ENCODE results near the gene SPOCK1.

Gene SPOCK1

GRCh38 chr5:137462816-137463520 lies 36.2 kb downstream of the SPOCK1 start:
- Histone ChIP-seq H3K27ac (no peak overlapping the region), H3K36me3 (replicated peaks) (no peaks in the 10 kb centered on the region), H3K4me3 (ENCODE audit: low read depth, low read length) (no peak overlapping the region), H3K27me3 (replicated peaks) (no peaks in the 10 kb centered on the region)
- TF ChIP-seq CTCF (IDR thresholded peaks at IDR 0.05; ENCODE audit: low read depth, low read length, missing control alignments) = no peak
- in situ Hi-C loops (cut with HindIII; ENCODE audit: low pct_ligation_motif_present, low sequenced_read_pairs) = no loop called here
- DNase-seq = no peak

- no peak for DNase-seq
- Histone ChIP-seq H3K4me3 (ENCODE audit: low read depth, low read length) (no peak overlapping the region), H3K27me3 (replicated peaks) (no peaks in the 10 kb centered on the region), H3K27ac (no peak overlapping the region), H3K36me3 (replicated peaks) (no peaks in the 10 kb centered on the region)
- TF ChIP-seq CTCF (IDR thresholded peaks at IDR 0.05; ENCODE audit: low read depth, low read length, missing control alignments) = no peak
- in situ Hi-C loops (cut with HindIII; ENCODE audit: low pct_ligation_motif_present, low sequenced_read_pairs) = no loop called here
These were observed 36.9 kb downstream of the SPOCK1 start for GRCh38 chr5:137462265-137462590.

- no peak overlapping the region for H3K4me3 ChIP-seq (ENCODE audit: low read depth, low read length)
- no peak for DNase-seq
- H3K36me3 ChIP-seq (replicated peaks) = no peaks in the 10 kb centered on the region
- in situ Hi-C loops (cut with HindIII; ENCODE audit: low pct_ligation_motif_present, low sequenced_read_pairs) = no loop called here
- TF ChIP-seq CTCF (IDR thresholded peaks at IDR 0.05; ENCODE audit: low read depth, low read length, missing control alignments) = peak; percentile 38
- no peak overlapping the region for H3K27ac ChIP-seq
- H3K27me3 ChIP-seq (replicated peaks) = no peaks in the 10 kb centered on the region
These were observed 37.5 kb downstream of the SPOCK1 start for GRCh38 chr5:137461391-137462264.

GRCh38 chr5:137454671-137455070 lies 44.5 kb downstream of the SPOCK1 start:
- no peak for DNase-seq
- H3K27me3 ChIP-seq (replicated peaks) = no peaks in the 10 kb centered on the region
- in situ Hi-C loops (cut with HindIII; ENCODE audit: low pct_ligation_motif_present, low sequenced_read_pairs) = no loop called here
- H3K4me3 ChIP-seq (ENCODE audit: low read depth, low read length) = no peak overlapping the region
- H3K36me3 ChIP-seq (replicated peaks) = no peaks in the 10 kb centered on the region
- TF ChIP-seq CTCF (IDR thresholded peaks at IDR 0.05; ENCODE audit: low read depth, low read length, missing control alignments) = no peak
- no peak overlapping the region for H3K27ac ChIP-seq

- in situ Hi-C loops (cut with HindIII; ENCODE audit: low pct_ligation_motif_present, low sequenced_read_pairs) = no loop called here
- no peak overlapping the region for H3K27ac ChIP-seq
- peak; percentile 25 for DNase-seq
- no peaks in the 10 kb centered on the region for H3K27me3 ChIP-seq (replicated peaks)
- TF ChIP-seq CTCF (IDR thresholded peaks at IDR 0.05; ENCODE audit: low read depth, low read length, missing control alignments) = no peak
- H3K4me3 ChIP-seq (ENCODE audit: low read depth, low read length) = no peak overlapping the region
- no peaks in the 10 kb centered on the region for H3K36me3 ChIP-seq (replicated peaks)
These were observed 45.5 kb downstream of the SPOCK1 start for GRCh38 chr5:137453483-137454080.
